GM12872 (cell line): ENCODE data around the gene FRMD8.

ENCODE experiments used
- CTCF ChIP-seq: IDR thresholded peaks from 3 replicates; pipeline ENCODE4 v1.5.1; 2011; ENCODE audit warnings: low read depth, mild to moderate bottlenecking, low read length, moderate library complexity; ENCODE audit not compliant: insufficient read depth

The FRMD8 gene

GRCh38 chr11:65426839-65427690 is 40.6 kb downstream of the FRMD8 start:
- TF ChIP-seq CTCF: no peak

GRCh38 chr11:65427691-65428577 is 41.5 kb downstream of the FRMD8 start:
- no peak for TF ChIP-seq CTCF

- TF ChIP-seq CTCF: no peak
Measured at GRCh38 chr11:65428578-65429067, 42.2 kb downstream of the FRMD8 start.

GRCh38 chr11:65429068-65429681 is 42.7 kb downstream of the FRMD8 start:
- TF ChIP-seq CTCF: no peak

GRCh38 chr11:65429724-65430405 is 43.4 kb downstream of the FRMD8 start:
- no peak for TF ChIP-seq CTCF

GRCh38 chr11:65430406-65431217 is 44.2 kb downstream of the FRMD8 start:
- TF ChIP-seq CTCF: no peak
